Subcutaneous preadipocyte (primary cell): ENCODE data around the gene SOX1. TPM values are rescaled to one million over a fixed set of nuclear protein-coding genes. Genes with fewer than 3 reads are reported as not detected.

Experiments
- small RNA-seq: library from RNA; depleted of rRNA; stranded (forward); fragments of <200 nt; gene quantifications from one replicate; pipeline ENCODE3, GENCODE V24; 2012
- total RNA-seq: library from RNA; depleted of rRNA; stranded (reverse); fragments of >200 nt; gene quantifications from 2 replicates; pipeline ENCODE4 v1.2.3, GENCODE V29; 2012

SOX1 gene
- total RNA-seq, result not detected in 2 replicates

GRCh38 chr13:112067116-112067741 is at the start of gene SOX1:
Gene SOX1, plus strand, starts transcription at chr13:112067149. Its CDS starts 510 bp downstream, at chr13:112067659.

Small RNA genes lying within 50 kb of the gene (small RNA-seq; reads per million reads assigned to genes)
- gene RF00287, result 0.77 reads per million, percentile 47 among the genes with 10 or more reads in this experiment
